Neural progenitor cell (in vitro differentiated cells): ENCODE data around the gene ACOT7.

ENCODE experiments used
- CTCF ChIP-seq: fragments of 200-600 bp; sonication (generic); IDR thresholded peaks from 2 replicates; pipeline ENCODE4 v1.5.1; 2017; ENCODE audit warnings: antibody characterized with exemption, mild to moderate bottlenecking
- EZH2 ChIP-seq: fragments of 200-600 bp; sonication (generic); IDR thresholded peaks from 2 replicates; pipeline ENCODE4 v1.6.1; 2017; ENCODE audit warnings: antibody characterized with exemption, mild to moderate bottlenecking, moderate library complexity

DNA sequence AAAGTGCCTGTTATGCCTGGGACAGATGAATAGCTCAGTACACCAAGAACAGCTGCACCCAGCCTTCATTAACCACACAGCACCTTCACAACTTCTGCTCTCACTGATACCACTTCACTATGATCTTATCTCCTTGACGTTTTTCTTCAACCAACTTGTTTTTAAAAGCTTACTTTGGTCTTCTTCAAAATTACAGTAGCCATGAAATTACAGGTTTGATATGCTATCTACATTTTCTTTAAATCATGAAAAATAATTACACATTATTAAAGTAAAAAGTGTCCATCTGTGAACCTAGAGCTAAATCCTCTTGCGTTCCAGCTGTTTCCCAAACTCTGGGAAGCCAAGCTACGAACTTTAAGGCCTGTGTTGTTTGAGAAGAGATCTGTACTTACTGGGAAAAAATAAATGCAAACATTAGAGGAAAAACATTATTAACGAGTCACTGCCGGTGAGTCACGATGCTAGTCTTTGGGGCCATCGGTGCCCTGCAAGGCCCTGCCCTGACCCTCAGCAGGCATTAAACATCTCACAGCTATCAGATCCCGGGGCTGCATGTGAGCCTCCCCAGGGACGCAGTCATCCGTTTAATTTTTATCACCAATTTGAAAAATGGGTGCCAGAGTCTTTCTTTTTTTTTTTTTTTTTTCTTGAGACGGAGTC, 76.3 kb downstream of the ACOT7 start:
- TF ChIP-seq CTCF, result no peak
- no peak for TF ChIP-seq EZH2
